A673 (cell line): ENCODE data around the gene MGA. TPM values are rescaled to one million over a fixed set of nuclear protein-coding genes. Genes with fewer than 3 reads are reported as not detected.

ENCODE experiments used
- BruUV-seq: library from RNA; stranded (reverse); fragments of 400-500 nt; replicated peaks from 2 replicates; lab custom pipeline; 2021; lab: Mats Ljungman, UMichigan
- CTCF ChIA-PET: fragments of 300-600 bp; sonication (Branson Sonifier 250); formaldehyde crosslinking; loops from one replicate; lab custom pipeline; 2022; ENCODE audit warnings: antibody characterized with exemption; lab: Charles Lee
- POLR2A ChIA-PET: fragments of 300-600 bp; sonication (Branson Sonifier 250); formaldehyde crosslinking; loops from one replicate; lab custom pipeline; 2022; ENCODE audit warnings: antibody characterized with exemption; ENCODE audit not compliant: low non-redundant PET; lab: Charles Lee
- DNase-seq: peaks from one replicate; pipeline ENCODE4 v3.0.0-alpha.2; 2015; ENCODE audit warnings: low spot score
- H3K27ac ChIP-seq: fragments of 200-600 bp; sonication (generic); 2 replicates; pipeline ENCODE4 v1.5.1; 2016; ENCODE audit warnings: mixed run types, low read depth, mild to moderate bottlenecking, mixed read lengths, antibody characterized with exemption, low read length; ENCODE audit not compliant: poor library complexity, severe bottlenecking
- H3K27me3 ChIP-seq: fragments of 200-600 bp; sonication (generic); replicated peaks from 2 replicates; pipeline ENCODE4 v1.6.1; 2017; ENCODE audit warnings: mixed run types, low read depth, mild to moderate bottlenecking, mixed read lengths, antibody characterized with exemption, low read length; ENCODE audit not compliant: insufficient read depth, poor library complexity
- H3K36me3 ChIP-seq: fragments of 200-600 bp; sonication (generic); 2 replicates; pipeline ENCODE4 v1.6.1; 2016; ENCODE audit warnings: mixed run types, mild to moderate bottlenecking, mixed read lengths, antibody characterized with exemption, low read length; ENCODE audit not compliant: insufficient read depth, poor library complexity, severe bottlenecking
- H3K4me1 ChIP-seq: fragments of 200-600 bp; sonication (generic); 2 replicates; pipeline ENCODE4 v1.6.1; 2017; ENCODE audit warnings: mixed run types, mild to moderate bottlenecking, mixed read lengths, antibody characterized with exemption, low read length; ENCODE audit not compliant: insufficient read depth, poor library complexity, severe bottlenecking
- H3K4me3 ChIP-seq: fragments of 200-600 bp; sonication (generic); 2 replicates; pipeline ENCODE4 v1.5.1; 2016; ENCODE audit warnings: low read depth, mixed run types, mild to moderate bottlenecking, mixed read lengths, low read length; ENCODE audit not compliant: poor library complexity, severe bottlenecking
- H3K9me3 ChIP-seq: fragments of 200-600 bp; sonication (generic); 2 replicates; pipeline ENCODE4 v1.6.1; 2016; ENCODE audit warnings: mixed run types, low read depth, mild to moderate bottlenecking, mixed read lengths, antibody characterized with exemption, low read length; ENCODE audit not compliant: poor library complexity, severe bottlenecking
- CTCF ChIP-seq: fragments of 300-800, 200-600 bp; sonication (generic); conservative IDR thresholded peaks from 2 replicates; pipeline ENCODE4 v1.5.1; 2017; ENCODE audit warnings: low read depth, mild to moderate bottlenecking, antibody characterized with exemption, low read length, moderate library complexity, mixed read lengths
- EZH2 ChIP-seq: fragments of 200-600 bp; sonication (generic); IDR thresholded peaks from 2 replicates; pipeline ENCODE4 v1.6.1; 2017; ENCODE audit warnings: borderline replicate concordance, low read depth, mild to moderate bottlenecking, mixed read lengths, antibody characterized with exemption, low read length; ENCODE audit not compliant: poor library complexity, severe bottlenecking
- intact Hi-C: fragments of 100-400 bp; cut with micrococcal nuclease; formaldehyde crosslinking; loops from one replicate; pipeline ENCODE4 v1.10.0; 2022; ENCODE audit not compliant: unreplicated experiment
- total RNA-seq: library from RNA; stranded (reverse); gene quantifications from 2 replicates; pipeline ENCODE4 v1.2.3, GENCODE V29; 2021

Gene MGA
- total RNA-seq, 1 experiment from 2014 or later, result 49.3 TPM

DNA sequence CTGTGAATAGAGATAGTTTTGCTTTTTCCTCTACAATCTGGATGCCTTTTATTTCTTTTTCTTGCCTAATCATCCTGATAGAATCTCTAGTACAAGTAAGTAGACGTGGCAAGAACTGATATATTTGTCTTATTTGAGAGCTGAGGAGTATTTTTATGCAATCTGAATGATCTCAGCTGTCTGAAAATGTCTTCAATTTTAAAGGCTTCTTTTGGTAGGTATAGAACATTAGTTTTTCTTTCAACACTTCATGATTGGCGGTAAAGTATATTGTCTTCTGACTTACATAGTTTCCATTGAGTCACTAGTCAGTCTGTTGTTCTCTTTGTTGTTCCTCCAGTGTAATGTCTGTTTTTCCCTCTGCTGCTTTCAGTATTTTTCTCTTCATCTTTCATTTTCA, 31.3 kb downstream of the MGA start:
- Histone ChIP-seq H3K4me1 (peaks cover 20% of the 10 kb centered on the region), H3K27ac (no peak overlapping the region), H3K27me3 (no peaks in the 10 kb centered on the region), H3K4me3 (no peak overlapping the region), H3K36me3 (no peaks in the 10 kb centered on the region), H3K9me3 (no peaks in the 10 kb centered on the region)
- no TSS peak for BruUV-seq
- no peak for TF ChIP-seq EZH2
- TF ChIP-seq CTCF, result no peak
- intact Hi-C loops, result no loop called here
- ChIA-PET CTCF (no interaction called here), POLR2A (no interaction called here)
- DNase-seq, result no peak

DNA sequence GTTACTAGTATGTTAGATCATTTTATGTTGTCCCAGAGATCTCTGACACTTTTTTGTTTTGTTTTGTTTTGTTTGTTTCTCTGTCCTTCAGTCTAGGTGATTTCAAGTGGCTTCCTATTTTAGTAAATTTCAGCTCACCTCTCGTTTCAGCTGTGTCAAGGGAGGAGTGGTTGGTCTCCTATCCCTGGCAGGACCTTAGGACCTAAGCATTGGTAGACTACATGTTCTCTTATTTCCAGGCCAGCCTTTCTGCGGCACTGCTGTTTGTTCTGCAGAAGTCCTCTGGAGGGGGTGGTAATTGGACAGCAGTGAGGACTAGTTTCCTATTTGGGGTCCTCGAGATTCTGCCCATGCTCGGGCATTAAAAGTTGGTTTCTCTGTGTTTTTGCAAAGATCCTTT, 31.8 kb downstream of the MGA start:
- Histone ChIP-seq H3K27ac (no peak overlapping the region), H3K27me3 (no peaks in the 10 kb centered on the region), H3K9me3 (no peaks in the 10 kb centered on the region), H3K4me3 (no peak overlapping the region), H3K36me3 (no peaks in the 10 kb centered on the region), H3K4me1 (peaks cover 26% of the 10 kb centered on the region)
- CTCF ChIA-PET, result interaction anchor here (0.5 kb wide), 1 partner anchor 370 kb away, joined by 3 read pairs; no protein-coding TSS in a partner anchor
- POLR2A ChIA-PET, result no interaction called here
- BruUV-seq, result no TSS peak
- TF ChIP-seq EZH2, result no peak
- TF ChIP-seq CTCF, result no peak
- intact Hi-C loops, result no loop called here
- DNase-seq, result no peak

DNA sequence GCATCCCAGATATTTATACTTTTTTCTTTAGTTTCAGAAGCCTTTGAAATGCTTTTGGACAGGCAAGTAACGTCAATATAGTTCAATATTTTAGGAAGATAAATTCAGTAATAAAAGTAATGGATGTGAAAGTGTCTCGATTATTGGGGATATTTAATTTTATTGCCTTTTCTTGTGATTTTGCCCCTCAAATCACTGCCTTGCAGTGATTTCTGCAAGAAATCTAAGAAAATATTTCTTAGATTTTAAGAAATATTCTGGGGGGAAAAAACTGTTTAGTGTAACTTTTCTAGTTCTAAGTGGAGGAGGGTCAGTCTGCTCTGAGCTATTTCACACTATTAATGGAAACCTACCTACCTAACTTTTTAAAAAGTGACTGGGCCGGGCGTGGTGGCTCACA, 33.6 kb downstream of the MGA start:
- no peak overlapping the region for H3K4me3 ChIP-seq
- H3K27ac ChIP-seq, result no peak overlapping the region
- intact Hi-C loops, result no loop called here
- no peak for TF ChIP-seq EZH2
- no TSS peak for BruUV-seq
- ChIA-PET CTCF (no interaction called here), POLR2A (no interaction called here)
- H3K27me3 ChIP-seq, result no peaks in the 10 kb centered on the region
- H3K4me1 ChIP-seq, result peaks cover 23% of the 10 kb centered on the region
- no peaks in the 10 kb centered on the region for H3K36me3 ChIP-seq
- DNase-seq, result no peak
- no peaks in the 10 kb centered on the region for H3K9me3 ChIP-seq
